Hematopoietic multipotent progenitor cell treated with erythropoietin and hydrocortisone succinate and interleukin-3 and kit ligand, for 17 days (in vitro differentiated cells): ENCODE data around the gene RFC4.
A peak's percentile ranks its signal among the peaks of the same experiment; 100 is the strongest.
"Not testable (repeated sequence)": the region's sequence is repeated elsewhere in the genome, so short reads cannot be mapped to it uniquely, and the experiment has no call there.

Experiments used
- DNase-seq: peaks from one replicate; pipeline ENCODE4 v3.0.0-alpha.2; 2015; ENCODE audit warnings: low spot score

RFC4 gene

DNA sequence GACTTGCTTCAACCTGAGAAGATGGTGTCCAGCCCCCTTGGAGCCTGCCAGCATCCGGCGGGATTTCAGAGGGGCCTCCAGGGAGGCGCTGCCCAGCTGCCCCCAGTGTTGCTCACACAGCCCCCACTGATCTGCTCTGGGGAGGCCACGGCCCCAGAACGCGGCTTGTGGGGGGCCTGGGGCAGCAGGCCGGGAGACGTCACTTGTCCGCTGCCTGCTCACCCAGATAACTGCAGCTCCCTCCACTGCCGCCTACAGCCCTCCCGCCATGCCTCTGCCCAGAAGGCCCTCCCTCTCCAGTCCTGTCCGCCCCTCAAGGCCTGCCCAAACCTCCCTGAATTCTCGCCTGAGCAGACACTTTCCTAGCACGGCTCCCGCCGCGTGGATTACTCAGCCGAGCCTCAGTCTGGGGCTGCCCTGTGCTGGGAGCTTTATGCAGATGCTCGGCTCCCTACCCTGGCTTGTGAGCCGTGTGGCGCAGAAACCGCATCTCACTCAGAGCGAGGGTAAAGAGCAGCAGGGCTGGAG lies 19.1 kb upstream of the RFC4 start:
- peak; percentile 19 for DNase-seq

DNA sequence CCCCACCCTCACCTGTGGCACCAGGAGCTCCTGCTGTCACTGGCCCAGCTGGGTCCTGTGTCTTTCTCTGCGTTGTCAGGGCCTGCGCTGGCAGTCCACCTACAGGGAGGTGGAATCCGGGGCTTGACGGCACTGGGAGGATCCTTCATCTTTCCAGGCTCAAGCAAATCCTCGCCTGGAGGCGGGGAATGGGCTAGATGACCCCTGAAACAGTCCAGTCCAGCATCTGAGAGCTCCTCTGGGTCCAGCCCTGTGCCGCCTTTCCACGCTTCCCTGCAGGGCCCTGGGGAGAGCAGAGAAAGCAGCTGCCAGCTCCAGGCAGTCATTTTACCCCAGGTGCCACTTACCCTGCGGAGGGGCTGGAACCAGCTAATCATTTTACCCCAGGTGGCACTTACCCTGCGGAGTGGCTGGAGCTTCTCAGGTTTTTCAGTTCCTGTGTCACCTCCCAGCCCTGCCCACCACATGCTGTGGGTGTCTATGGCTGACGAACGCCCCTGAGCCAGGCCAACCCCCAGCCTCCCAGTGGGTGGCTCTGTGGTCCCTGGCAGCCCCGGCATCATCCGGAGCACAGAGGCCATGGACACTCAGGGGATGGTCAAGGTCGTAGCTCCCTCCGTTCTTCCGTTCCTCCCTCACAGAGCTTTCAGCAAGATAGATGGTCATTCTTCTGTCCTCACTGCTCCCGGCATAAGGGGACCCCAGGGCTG lies 18.3 kb upstream of the RFC4 start:
- no peak for DNase-seq

DNA sequence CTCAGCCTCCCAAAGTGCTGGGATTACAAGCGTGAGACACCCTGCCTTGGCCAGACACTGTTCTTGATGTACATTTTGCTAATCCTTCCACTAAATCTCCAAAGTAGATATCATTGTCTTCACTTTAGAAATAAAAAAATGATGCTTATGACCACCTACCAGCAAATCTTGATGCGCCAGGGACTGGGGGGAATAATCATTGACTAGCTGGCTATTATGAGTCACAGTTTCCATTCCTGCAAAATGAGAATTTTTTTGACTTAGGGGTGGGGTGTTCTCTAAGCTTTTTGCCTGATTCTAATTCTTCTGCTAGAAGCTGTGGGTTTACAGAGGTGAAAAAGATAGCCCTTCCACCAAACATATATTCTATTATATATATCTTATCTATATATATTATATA lies 17.1 kb upstream of the RFC4 start:
- no peak for DNase-seq

DNA sequence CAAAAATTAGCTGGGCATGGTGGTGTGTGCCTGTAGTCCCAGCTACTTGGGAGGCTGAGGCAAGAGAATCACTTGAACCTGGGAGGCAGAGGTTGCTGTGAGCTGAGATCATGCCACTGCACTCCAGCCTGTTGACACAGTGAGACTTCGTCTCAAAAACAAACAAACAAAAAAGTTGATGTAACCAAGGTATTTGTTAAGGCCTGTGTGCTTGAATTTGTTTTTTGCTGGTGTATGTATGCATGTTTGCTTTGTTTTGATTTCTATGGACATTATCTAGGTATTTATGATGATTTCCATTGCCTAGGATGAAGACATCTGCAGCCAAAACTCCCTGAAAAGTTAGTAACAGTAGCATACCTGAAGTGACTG lies 16.1 kb upstream of the RFC4 start:
- not testable (repeated sequence) for DNase-seq

DNA sequence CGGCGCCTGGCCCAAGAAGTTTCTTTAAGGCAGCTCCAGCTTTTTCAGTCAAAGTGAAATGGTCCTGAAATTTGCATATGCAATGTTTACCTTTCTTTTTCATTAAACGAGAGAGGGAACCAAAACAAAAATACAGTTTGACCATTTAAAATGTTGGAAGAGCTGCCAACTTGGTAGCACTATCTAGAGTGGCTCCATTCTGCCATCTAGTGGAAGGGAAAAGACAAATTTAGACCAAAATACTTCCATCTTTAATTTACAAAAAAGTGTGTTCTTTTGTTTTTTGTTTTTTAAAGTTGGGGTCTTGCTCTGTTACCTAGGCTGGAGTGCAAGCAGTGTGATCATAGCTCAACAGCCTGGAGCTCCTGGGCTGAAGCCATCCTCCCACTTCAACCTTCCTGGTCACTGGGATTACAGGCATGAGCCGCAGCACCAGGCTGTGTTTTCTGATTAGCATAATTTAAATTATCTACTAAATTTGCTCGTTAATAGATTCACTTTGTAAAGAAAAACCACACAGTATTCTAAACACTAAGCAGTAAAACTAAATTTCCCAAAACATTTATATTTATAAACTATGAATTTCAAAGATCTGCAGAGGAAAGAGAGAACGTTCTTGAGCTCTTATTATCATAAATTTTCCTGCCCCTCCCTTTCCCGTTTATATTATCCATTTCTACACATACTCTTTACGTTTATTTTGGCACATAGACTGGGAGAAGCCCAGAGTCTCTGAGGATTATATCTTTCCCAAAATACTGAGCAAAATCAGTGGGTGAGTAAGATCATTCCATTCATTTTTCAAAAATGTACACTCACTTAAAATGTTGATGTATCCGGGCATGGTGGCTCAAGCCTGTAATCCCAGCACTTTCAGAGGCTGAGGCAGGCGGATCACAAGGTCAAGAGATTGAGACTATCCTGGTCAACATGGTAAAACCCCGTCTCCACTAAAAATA lies 15.4 kb upstream of the RFC4 start:
- peak; percentile 78 for DNase-seq

DNA sequence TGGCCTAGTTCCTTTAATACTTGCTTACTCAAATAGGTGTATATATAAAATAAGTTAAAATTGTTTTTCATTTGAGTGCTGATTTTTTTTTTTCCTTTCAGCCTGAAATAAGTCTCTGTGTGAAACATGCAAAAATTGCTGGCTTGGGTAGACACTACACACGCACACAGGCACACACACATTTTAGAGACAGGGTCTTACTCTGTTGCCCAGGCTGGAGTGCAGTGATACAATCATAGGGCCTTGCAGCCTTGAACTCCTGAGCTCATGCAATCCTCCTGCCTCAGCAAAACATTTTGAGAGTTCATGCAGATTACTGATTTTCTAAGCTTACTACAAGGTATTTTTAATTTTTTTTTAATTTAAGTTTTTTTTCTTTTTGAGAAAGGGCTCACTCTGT lies 12.7 kb upstream of the RFC4 start:
- no peak for DNase-seq

DNA sequence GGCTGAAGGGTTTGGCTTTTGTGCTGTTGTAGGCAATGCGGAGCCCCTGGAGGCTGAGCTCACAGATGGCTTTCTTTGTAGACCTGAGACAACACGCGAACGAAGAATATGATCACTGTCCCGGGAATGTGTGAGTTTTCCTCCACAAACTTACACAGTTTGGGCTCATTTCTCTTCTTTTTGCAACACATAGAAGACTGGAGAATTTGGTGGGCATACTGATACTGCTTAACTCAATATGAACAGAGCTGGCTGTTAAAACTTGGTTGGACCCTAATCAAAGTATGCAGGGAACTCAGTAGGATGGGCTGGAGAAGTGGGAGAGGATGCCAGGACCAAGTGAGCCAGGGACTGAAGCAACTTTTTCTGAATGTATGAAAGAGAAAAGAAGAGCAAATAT lies 12.2 kb upstream of the RFC4 start:
- DNase-seq: no peak

DNA sequence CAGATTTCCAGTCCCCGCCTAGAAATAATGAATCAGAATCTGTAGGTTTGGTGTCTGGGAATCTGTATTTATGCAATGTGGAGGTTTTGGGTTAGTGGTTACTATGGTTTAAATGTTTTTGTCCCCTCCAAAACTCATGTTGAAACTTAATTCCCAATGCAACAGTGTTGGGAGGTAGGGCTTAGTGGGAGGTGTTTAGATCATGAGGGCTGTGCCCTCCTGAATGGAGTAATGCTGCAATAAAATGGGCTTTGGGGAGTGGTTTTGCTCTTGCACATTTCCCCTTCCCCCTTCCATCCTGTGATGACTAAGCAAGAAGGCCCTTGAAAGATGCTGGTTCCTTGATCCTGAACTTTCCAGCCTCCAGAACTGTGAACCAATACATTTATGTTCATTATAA lies 9.2 kb upstream of the RFC4 start:
- DNase-seq: no peak

DNA sequence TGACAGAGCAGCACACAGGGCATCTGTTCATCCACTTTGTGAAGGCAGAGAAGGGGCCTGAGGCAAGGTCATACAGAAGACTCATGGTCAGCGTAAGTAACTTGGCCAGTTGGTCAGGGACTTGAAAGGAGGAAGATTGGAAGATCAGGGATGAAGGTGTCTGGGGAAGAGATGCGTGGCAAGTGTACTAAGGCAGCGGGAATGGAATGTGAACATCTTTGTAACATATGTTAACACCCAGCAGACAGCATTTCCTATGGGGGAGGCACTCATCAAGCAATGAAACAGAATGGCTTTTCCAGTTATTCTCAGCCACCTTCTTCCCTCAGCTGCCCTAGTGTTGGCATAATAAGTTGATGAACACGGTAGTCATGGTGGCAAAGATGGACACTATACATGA lies 7.8 kb upstream of the RFC4 start:
- no peak for DNase-seq

DNA sequence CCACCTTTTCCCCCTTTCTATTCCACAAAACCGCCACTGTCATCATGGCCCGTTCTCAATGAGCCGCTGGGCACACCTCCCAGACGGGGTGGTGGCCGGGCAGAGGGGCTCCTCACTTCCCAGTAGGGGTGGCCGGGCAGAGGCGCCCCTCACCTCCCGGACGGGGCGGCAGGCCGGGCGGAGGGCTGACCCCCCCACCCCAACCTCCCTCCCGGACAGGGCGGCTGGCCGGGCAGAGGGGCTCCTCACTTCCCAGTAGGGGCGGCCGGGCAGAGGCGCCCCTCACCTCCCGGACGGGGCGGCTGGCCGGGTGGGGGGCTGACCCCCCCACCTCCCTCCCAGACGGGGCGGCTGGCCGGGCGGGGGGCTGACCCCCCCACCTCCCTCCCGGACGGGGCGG lies 5.0 kb upstream of the RFC4 start:
- not testable (repeated sequence) for DNase-seq

DNA sequence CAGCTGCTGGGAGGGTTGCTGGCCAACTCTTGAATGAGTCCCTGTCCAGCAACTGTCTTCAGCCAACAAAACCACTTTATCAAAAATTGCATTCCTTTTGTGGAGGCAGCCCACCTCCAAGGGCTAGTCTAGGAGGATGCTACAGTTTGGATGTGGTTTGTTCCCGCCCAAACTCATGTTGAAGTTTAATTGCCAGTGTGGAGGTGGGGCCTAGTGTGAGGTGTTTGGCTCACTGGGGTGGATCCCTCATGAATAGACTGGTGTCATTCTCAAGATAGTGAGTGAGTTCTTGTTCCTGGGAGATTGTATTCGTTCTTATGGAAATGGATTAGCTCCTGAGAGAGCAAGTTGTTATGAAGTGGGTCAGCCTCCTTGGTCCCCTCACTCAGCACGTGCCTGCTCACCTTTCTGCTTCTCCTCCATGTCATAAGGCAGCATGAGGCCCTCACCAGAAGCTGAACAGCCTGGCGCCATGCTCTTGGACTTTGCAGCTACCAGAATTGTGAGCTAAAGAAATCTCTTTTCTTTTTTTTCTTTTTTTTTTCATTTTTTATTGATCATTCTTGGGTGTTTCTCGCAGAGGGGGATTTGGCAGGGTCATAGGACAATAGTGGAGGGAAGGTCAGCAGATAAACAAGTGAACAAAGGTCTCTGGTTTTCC lies 4.2 kb upstream of the RFC4 start:
- no peak for DNase-seq

DNA sequence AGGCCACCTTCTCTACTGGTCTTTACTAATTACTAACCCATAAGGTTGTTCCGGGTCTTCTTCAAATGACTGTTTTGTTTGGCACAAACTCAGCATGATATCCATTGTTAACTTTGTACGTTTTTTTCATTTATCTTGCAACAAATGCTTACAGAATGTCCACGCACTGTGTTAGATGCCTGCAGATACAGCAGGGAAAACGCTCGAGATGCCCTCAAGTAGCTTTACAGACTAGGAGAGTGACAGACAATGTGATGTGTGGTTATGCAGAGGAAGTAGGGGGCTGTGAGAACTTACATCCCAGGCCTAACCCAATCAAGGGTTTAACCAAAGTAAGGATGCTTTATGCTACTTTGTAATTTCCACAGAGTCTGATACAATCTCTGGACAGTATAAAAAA lies 949 bp upstream of the RFC4 start:
- no peak for DNase-seq

DNA sequence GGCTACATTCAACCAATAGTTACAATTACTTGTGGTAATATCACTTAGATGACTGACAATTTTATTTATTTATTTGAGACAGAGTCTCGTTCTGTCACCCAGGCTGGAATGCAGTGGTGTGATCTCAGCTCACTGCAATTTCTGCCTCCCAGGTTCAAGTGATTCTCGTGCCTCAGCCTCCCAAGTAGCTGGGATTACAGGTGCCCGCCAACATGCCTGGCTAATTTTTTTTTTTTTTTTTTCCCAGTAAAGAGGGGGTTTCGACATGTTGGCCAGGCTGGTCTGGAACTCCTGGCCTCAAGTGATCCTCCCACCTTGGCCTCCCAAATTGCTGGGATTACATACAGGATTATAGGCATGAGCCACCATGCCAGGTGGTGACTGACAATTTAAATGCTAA lies 2.8 kb downstream of the RFC4 start:
- DNase-seq: not testable (repeated sequence)

DNA sequence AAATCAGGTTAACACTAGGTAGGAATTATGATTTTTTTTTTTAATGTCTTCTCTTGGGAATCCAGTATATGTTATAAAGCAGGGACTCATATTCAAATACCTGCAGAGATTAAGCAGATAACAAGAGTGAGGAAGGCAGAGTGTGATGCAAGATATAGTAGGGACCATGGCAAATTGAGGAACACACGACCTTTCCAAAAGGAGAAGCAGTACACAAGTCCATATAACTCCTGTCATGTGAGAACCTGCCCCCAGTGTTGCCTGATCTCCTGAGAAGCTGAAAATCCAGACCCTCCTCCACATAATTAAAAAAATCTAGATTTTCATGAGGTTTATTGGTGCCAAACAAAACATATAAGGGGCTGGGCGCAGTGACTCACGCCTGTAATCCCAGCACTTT lies 3.6 kb downstream of the RFC4 start:
- DNase-seq: no peak

DNA sequence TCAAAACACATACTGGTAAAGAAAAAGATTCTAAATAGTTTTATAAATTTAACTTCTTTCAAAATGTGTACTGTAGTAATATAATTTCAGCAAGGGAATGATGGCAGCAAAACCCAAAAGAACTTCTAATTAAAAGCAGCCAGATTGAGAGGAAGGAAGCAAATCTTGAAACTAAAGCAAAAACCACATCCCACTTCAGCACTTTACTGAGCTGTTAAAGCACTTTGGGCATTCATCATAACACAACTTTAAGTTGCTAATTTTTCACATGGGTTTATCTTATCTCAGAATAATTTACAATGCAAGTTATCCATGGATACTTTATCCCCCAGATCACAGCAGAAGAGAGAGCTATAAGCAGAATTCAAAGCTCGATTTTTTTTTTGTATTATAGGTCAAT lies 6.0 kb downstream of the RFC4 start:
- DNase-seq: no peak

DNA sequence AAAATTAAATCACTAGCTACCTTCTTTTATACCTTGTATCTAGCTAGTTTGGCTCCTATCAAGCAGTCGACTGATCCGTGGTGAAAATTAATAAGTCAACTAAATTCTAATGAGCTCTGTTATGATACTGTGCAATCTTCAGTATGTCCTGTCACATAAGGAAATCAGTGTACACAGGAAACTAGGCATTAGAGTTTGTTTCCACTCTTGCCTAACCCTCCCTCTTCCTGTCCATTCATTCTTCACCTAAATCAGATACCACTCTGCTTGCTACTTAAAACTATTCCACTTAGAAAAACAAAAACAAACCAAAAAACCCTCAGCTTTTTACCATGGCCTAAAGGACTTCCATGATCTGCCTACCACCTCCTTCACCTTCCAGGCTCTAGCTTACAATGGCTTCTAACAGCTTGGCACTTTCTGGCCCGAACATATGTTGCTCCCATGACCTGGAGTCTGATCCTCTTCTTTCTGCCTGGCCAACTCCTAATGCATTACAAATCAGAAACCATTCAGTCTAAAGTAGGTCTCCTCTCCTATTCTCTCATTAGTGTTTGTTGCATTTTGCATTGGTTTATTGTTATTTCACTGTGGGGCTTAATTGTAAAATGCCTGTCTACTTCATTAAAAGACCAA lies 7.9 kb downstream of the RFC4 start:
- DNase-seq: no peak

DNA sequence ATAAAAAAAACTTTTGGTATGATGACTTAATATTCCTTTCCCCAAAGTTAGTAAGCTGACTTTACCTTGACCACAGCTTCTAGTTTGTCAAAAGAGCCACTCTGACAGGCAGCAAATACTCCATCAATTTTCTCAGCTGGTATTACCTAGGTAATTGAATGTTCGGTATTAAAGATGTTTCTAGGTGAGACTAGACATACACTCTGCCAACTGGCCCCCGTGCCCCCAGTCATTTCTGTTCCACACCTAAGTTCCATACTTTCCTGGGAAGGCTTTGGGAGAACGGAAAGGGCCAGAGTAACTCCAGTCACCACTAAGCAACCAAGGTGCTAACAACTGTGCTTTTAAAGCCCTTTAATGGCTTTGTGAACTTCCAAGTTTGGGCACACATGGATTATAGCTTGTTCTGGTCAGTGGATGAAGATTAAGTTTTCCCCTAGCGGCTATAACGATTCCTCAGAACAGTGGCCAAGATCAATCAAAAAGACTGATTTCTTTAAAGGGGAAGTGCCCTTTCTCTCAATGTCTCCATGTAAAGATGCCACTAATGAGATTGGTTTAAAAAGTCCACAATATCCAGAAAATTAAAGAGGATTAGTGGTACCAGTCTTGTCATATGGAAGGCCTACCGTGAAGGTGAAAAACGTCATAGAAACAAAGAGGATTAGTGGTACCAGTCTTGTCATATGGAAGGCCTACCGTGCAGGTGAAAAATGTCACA lies 15.9 kb downstream of the RFC4 start:
- DNase-seq: no peak

DNA sequence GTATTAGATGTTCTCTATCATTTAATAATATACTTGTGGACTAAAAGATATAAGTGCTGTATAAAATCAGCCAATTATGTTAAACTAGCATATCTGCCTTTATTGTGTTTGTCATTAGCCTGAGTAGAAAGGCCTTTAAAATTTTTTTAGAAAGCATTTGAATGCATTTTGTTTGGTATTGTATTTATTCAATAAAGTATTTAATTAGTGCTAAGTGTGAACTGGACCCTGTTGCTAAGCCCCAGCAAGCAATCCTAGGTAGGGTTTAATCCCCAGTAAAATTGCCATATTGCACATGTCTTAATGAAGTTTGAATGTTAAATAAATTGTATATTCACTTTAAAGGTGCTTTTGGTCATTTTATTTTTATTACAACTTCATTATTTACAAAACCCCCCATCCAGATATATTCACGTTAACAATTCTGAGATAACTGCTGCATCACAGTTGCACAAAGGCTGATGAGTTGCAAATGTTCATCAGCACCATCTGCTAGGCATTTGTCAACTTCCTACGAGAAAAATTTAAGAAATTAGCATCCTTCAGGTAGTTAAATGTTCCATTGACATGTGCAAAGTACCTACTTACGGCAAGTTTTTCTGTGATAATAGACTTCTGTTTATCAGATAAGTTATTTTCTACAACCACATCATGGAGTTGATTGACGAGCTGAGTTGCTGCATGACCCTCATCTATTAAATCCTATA lies 16.6 kb downstream of the RFC4 start:
- DNase-seq: no peak

DNA sequence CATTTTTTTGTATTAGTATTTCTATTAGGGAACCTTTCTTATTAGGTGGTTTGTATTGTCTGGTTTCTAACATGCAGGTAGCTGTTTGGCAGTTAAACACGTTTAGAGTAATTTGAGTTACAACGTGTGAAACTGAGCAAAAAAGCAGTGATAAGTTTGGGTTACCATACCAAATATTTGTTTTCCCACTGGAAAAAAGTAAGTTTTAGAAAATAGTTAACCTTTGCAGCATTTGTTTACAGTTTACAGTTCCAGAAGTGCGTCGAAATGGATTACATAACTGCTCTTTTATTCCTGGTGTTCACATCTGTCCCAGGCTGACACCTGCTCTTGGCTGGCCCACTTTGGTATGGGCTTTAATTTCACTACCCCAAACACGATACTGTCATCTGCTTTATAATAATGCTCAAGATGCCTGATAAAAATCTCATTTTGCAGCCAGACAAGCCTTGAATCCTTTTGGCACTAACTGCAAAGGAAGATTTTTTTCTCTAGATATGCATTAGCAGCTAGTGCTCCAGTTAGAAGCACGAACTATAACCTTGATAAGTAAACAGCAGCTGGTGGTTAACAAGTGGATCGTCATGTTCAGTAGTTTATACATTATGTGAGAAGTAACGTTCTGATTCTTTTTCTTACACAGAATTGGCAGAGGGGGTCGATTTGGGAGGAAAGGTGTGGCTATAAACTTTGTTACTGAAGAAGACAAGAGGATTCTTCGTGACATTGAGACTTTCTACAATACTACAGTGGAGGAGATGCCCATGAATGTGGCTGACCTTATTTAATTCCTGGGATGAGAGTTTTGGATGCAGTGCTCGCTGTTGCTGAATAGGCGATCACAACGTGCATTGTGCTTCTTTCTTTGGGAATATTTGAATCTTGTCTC lies 17.6 kb downstream of the RFC4 start:
- no peak for DNase-seq
